GM18867 (cell line): ENCODE data around the gene PCDHGB2.
"Not testable (repeated sequence)": the region's sequence is repeated elsewhere in the genome, so short reads cannot be mapped to it uniquely, and the experiment has no call there.

ENCODE experiments used
- ATAC-seq: cut with Tn5 transposase; IDR thresholded peaks from one replicate; pipeline ENCODE4 v1.9.1; 2021; ENCODE audit warnings: mild to moderate bottlenecking, moderate library complexity; ENCODE audit not compliant: unreplicated experiment

PCDHGB2 gene

DNA sequence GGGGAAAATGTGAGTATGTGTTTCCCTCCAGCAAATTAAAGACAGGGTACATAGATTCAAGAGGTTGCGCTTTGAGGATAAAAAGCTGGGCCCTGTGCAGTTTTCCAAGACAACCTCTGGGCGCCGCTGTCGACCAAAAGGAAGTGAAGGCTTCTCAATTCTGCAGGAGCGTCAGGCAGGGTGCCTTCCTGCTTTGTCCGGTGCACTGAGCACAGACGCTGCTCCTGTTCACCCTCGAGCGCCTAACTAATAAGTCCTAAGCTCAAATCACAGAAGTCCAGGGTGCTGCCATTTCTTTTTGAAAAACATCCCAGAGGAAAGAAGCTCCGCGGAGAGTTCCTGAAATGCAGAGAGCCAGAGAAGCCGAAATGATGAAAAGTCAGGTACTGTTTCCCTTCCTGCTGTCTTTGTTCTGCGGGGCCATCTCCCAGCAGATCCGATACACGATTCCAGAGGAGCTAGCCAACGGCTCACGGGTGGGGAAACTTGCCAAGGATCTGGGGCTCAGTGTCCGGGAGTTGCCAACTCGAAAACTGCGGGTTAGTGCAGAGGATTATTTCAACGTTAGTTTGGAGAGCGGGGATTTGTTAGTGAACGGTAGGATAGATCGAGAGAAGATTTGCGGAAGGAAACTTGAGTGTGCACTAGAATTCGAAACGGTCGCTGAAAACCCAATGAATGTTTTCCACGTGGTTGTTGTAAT lies 9.7 kb upstream of the PCDHGB2 start, which contains the start of gene PCDHGB1:
PCDHGB1 (plus strand) TSS at position 183 of the 703 bp plus-strand sequence; CDS start at position 345, 162 bp downstream.
- peak; percentile 96 for ATAC-seq

DNA sequence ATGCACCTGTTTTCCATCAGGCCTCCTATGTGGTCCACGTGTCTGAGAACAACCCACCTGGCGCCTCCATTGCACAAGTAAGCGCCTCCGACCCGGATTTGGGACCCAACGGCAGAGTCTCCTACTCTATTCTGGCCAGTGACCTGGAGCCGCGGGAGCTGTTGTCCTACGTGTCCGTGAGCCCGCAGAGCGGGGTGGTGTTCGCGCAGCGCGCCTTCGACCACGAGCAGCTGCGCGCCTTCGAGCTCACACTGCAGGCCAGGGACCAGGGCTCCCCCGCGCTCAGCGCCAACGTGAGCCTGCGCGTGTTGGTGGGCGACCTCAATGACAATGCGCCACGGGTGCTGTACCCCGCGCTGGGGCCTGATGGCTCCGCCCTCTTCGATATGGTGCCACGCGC lies 8.2 kb upstream of the PCDHGB2 start:
- no peak for ATAC-seq

DNA sequence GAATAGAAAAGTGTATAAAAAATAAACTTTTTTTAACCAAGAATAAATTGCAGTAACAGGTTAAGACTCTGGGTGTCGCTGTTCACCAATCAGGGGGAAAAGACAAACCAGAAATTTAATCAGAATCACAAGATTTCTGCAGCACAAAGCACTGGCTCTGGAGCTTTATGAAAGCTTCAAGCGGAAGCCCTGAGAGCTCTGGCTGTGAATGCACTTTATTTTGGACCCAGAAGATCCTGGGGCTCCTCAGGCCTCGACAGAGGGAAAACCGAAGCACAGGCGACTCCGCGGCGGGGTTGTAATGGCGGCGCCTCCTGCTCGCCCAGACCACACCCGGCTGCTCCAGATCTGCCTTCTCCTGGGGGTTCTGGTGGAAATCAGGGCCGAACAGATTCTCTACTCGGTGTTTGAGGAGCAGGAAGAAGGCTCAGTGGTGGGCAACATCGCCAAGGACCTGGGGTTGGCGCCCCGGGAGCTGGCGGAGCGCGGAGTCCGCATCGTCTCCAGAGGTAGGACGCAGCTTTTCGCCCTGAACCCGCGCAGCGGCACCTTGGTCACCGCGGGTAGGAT lies 4.8 kb upstream of the PCDHGB2 start, which contains the start of gene PCDHGA4:
PCDHGA4 (plus strand) TSS at position 122 of the 570 bp plus-strand sequence; CDS start at position 209, 87 bp downstream.
- no peak for ATAC-seq

- ATAC-seq: no peak
Measured at GRCh38 chr5:141355641-141356040, 4.2 kb upstream of the PCDHGB2 start.

DNA sequence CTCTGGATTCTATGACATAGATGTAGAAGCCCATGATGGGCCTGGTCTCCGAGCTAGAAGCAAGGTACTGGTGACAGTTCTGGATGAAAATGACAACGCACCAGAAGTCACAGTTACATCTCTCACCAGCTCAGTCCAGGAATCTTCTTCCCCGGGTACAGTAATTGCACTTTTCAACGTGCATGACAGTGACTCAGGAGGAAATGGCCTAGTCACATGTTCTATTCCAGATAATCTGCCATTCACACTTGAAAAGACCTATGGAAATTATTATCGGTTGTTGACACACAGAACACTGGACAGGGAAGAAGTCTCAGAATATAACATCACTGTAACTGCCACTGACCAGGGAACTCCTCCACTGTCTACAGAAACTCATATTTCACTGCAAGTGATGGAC lies 3.7 kb upstream of the PCDHGB2 start:
- no peak for ATAC-seq

- no peak for ATAC-seq
Measured at GRCh38 chr5:141356950-141357349, 2.8 kb upstream of the PCDHGB2 start.

- no peak for ATAC-seq
Measured at GRCh38 chr5:141360685-141361084, 891 bp downstream of the PCDHGB2 start.

- no peak for ATAC-seq
Measured at GRCh38 chr5:141362719-141363118, 2.9 kb downstream of the PCDHGB2 start.

- no peak for ATAC-seq
Measured at GRCh38 chr5:141363952-141364660, 4.3 kb downstream of the PCDHGB2 start, which contains the start of gene PCDHGA5. Gene PCDHGA5, plus strand, starts transcription at chr5:141364162. Its CDS starts 169 bp downstream, at chr5:141364331.

- ATAC-seq: no peak
Measured at GRCh38 chr5:141366016-141366896, 6.5 kb downstream of the PCDHGB2 start.

DNA sequence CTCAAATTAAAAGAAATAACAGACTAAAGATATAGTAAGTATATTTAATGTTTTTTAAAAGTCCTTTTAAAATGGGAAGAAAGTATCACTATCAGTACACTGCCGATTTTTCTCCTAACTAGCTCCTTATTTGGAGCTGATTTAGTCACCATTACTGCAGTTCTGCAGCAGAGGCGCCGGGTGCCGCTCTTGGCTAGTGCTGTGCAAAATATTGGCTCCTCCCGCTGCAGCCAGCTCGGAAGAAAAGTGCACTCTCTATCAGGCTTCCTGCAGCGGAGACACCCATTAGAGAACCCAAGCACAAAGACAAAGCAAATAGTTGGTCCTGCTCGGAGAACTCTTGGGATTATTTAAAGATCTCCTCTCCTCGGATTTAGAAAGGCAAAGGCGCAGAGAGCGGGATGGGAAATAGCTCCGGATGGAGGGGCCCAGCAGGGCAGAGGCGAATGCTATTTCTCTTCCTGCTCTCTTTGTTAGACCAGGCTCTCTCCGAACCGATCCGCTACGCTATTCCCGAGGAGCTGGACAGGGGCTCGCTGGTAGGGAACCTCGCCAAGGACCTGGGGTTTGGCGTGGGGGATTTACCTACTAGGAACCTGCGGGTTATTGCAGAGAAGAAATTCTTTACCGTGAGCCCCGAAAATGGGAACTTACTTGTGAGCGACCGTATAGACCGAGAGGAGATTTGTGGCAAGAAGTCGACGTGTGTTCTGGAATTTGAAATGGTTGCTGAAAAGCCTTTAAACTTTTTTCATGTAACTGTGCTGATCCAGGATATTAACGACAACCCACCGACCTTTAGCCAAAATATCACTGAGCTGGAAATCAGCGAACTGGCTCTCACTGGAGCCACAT lies 10.4 kb downstream of the PCDHGB2 start, which contains the start of gene PCDHGB3:
PCDHGB3 (plus strand) TSS at position 249 of the 855 bp plus-strand sequence; CDS start at position 402, 153 bp downstream.
- peak; percentile 95 for ATAC-seq

- no peak for ATAC-seq
Measured at GRCh38 chr5:141371572-141372475, 12.0 kb downstream of the PCDHGB2 start.

DNA sequence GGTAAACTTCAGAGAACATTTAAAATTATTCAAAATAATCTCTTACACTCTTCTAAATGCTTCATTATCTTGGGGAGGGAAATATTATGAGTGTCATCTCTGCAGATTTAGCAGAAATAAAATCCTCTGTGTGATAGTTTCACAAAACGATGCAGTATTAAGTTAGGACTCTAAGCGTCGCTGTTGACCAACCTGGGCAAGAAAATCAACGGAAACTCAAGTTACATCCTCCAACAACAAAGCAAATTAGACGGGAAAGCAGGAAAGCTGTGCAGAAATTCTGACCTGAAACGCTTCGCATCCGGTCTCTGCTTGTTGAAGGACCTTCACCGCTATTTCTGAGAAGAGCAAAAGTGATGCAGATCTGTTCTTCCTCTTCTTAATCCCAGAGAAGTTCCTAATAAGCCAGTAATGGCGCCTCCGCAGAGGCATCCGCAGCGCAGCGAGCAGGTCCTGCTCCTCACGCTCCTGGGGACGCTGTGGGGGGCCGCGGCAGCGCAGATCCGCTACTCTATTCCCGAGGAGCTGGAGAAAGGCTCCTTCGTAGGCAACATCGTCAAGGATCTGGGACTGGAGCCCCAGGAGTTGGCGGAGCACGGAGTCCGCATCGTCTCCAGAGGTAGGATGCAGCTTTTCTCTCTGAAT lies 14.0 kb downstream of the PCDHGB2 start, which contains the start of gene PCDHGA6:
PCDHGA6 (plus strand) TSS at position 219 of the 645 bp plus-strand sequence; CDS start at position 412, 193 bp downstream.
- no peak for ATAC-seq

GRCh38 chr5:141374627-141375026 lies 14.8 kb downstream of the PCDHGB2 start:
- ATAC-seq: no peak

DNA sequence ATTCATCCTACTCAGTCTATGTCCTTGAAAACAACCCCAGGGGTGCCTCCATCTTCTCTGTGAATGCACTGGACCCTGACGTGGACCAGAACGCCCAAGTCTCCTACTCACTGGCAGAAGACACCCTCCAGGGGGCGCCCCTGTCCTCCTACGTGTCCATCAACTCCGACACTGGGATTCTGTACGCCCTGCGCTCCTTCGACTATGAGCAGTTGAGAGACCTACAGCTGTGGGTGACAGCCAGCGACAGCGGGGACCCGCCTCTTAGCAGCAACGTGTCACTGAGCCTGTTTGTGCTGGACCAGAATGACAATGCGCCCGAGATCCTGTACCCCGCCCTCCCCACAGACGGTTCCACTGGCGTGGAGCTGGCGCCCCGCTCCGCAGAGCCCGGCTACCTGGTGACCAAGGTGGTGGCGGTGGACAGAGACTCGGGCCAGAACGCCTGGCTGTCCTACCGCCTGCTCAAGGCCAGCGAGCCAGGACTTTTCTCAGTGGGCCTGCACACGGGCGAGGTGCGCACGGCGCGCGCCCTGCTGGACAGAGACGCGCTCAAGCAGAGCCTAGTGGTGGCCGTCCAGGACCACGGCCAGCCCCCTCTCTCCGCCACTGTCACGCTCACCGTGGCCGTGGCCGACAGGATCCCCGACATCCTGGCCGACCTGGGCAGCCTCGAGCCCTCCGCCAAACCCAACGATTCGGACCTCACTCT lies 15.8 kb downstream of the PCDHGB2 start:
- ATAC-seq: not testable (repeated sequence)

DNA sequence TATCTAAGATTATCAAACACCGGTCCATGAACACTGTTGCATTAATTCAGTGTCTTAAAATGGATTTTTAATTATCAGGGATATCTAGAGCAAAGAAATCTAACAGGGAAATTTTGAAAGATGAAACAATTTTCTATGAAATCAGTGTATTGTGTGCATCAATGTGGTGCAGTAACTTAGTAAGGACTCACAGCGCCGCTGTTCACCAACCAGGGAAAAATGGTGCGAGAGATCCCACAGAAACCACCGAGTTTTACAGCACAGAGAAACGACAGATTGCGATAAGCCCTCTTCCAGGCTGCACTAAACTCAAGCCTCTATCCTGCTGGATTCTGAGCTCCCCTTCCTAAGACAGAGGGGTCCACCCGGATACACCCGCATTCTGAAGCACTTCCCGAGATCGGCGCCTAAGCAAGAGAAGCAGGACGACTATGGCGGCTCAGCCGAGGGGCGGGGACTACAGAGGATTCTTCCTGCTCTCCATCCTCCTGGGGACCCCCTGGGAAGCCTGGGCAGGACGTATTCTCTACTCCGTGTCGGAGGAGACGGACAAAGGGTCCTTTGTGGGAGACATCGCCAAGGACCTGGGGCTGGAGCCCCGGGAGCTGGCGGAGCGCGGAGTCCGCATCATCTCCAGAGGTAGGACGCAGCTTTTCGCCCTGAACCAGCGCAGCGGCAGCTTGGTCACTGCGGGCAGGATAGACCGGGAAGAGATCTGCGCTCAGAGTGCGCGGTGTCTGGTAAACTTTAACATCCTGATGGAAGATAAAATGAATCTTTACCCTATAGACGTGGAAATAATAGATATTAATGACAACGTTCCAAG lies 22.9 kb downstream of the PCDHGB2 start, which contains the start of gene PCDHGA7:
PCDHGA7 (plus strand) TSS at position 274 of the 826 bp plus-strand sequence; CDS start at position 432, 158 bp downstream.
- ATAC-seq: no peak
